Nephron (organoid): ENCODE results near the gene RPS18.
"Not testable (repeated sequence)": the region's sequence is repeated elsewhere in the genome, so short reads cannot be mapped to it uniquely, and the experiment has no call there.

Experiments
- H3K27ac Mint-ChIP-seq, 3 experiments: 2 replicates each; pipeline ENCODE4 v1.8.0; 2020; ENCODE audit warnings: mixed read lengths in 3 of 3, mild to moderate bottlenecking in 2 of 3, moderate library complexity in 1 of 3
- H3K27me3 Mint-ChIP-seq: 2 replicates; pipeline ENCODE4 v1.8.0; 2021; ENCODE audit warnings: low read depth, mild to moderate bottlenecking, moderate library complexity, mixed read lengths
- H3K36me3 Mint-ChIP-seq: 2 replicates; pipeline ENCODE4 v1.8.0; 2020; ENCODE audit warnings: low read depth, mixed read lengths
- H3K4me1 Mint-ChIP-seq: 2 replicates; pipeline ENCODE4 v1.8.0; 2020; ENCODE audit warnings: mixed read lengths
- H3K4me3 Mint-ChIP-seq, 3 experiments: 2 replicates each; pipeline ENCODE4 v1.8.0; 2020; ENCODE audit warnings: mild to moderate bottlenecking in 3 of 3, mixed read lengths in 3 of 3, moderate library complexity in 2 of 3
- H3K9me3 Mint-ChIP-seq: 2 replicates; pipeline ENCODE4 v1.8.0; 2020; ENCODE audit warnings: mixed read lengths
- CTCF ChIP-seq, 3 experiments: fragments of 200-600 bp; sonication (generic); IDR thresholded peaks; one replicate each; pipeline ENCODE4 v1.5.0; 2021; ENCODE audit warnings: antibody characterized with exemption in 3 of 3; ENCODE audit not compliant: unreplicated experiment in 3 of 3

Gene RPS18

GRCh38 chr6:33271468-33272274 lies at the start of gene RPS18, which contains the start of gene VPS52:
Gene RPS18 (plus strand): TSS chr6:33272075. CDS start chr6:33272120, 45 bp downstream.
Gene VPS52 (minus strand): TSS chr6:33271876. CDS start chr6:33271675, 201 bp downstream.
- no peak for TF ChIP-seq CTCF (IDR thresholded peaks at IDR 0.05; ENCODE audit: unreplicated experiment in 3 of 3)
- H3K4me3 Mint-ChIP-seq = peak within 1 kb of the TSS; percentile 96 to 97 (median 97)
- peaks cover 58% of the 10 kb centered on the region for H3K4me1 Mint-ChIP-seq
- peaks cover 54% of the 10 kb centered on the region for H3K36me3 Mint-ChIP-seq
- H3K9me3 Mint-ChIP-seq = no peaks in the 10 kb centered on the region
- peak within 1 kb of the TSS; percentile 100 for H3K27ac Mint-ChIP-seq
- H3K27me3 Mint-ChIP-seq = no peaks in the 10 kb centered on the region

- not testable (repeated sequence) for H3K4me1 Mint-ChIP-seq, H3K9me3 Mint-ChIP-seq, H3K27ac Mint-ChIP-seq, H3K36me3 Mint-ChIP-seq, H3K4me3 Mint-ChIP-seq
- peaks cover 16% of the 10 kb centered on the region for H3K27me3 Mint-ChIP-seq
Measured at GRCh38 chr6:33226503-33227120, 45.3 kb upstream of the RPS18 start.

GRCh38 chr6:33235221-33235634 lies 36.6 kb upstream of the RPS18 start:
- Mint-ChIP-seq H3K4me1 (peaks cover 21% of the 10 kb centered on the region), H3K27ac (peak overlapping the region; percentile 27 to 87 (median 55)), H3K4me3 (peak overlapping the region in 1 of 3 experiments; percentile 48), H3K9me3 (no peaks in the 10 kb centered on the region), H3K27me3 (peaks cover 8% of the 10 kb centered on the region), H3K36me3 (no peaks in the 10 kb centered on the region)
- TF ChIP-seq CTCF (IDR thresholded peaks at IDR 0.05; ENCODE audit: unreplicated experiment in 3 of 3) = no peak

- Mint-ChIP-seq H3K9me3 (no peaks in the 10 kb centered on the region), H3K4me3 (no peak overlapping the region), H3K27ac (no peak overlapping the region), H3K36me3 (no peaks in the 10 kb centered on the region), H3K4me1 (peaks cover 21% of the 10 kb centered on the region), H3K27me3 (peaks cover 13% of the 10 kb centered on the region)
- no peak for TF ChIP-seq CTCF (IDR thresholded peaks at IDR 0.05; ENCODE audit: unreplicated experiment in 3 of 3)
Measured at GRCh38 chr6:33236328-33236727, 35.5 kb upstream of the RPS18 start.

- no peak for TF ChIP-seq CTCF (IDR thresholded peaks at IDR 0.05; ENCODE audit: unreplicated experiment in 3 of 3)
- Mint-ChIP-seq H3K27me3 (peaks cover 13% of the 10 kb centered on the region), H3K9me3 (no peaks in the 10 kb centered on the region), H3K4me1 (peaks cover 21% of the 10 kb centered on the region), H3K4me3 (no peak overlapping the region), H3K36me3 (no peaks in the 10 kb centered on the region), H3K27ac (no peak overlapping the region)
Measured at GRCh38 chr6:33236852-33237251, 35.0 kb upstream of the RPS18 start.

- Mint-ChIP-seq H3K36me3 (no peaks in the 10 kb centered on the region), H3K4me3 (no peak overlapping the region), H3K9me3 (no peaks in the 10 kb centered on the region), H3K4me1 (peaks cover 17% of the 10 kb centered on the region), H3K27ac (peak overlapping the region in 1 of 3 experiments; percentile 6), H3K27me3 (peaks cover 20% of the 10 kb centered on the region)
- TF ChIP-seq CTCF (IDR thresholded peaks at IDR 0.05; ENCODE audit: unreplicated experiment in 3 of 3) = no peak
Measured at GRCh38 chr6:33237741-33238140, 34.1 kb upstream of the RPS18 start.
